ENCODE results near the gene NPAT. TPM values are rescaled to one million over a fixed set of nuclear protein-coding genes. Genes with fewer than 3 reads are reported as not detected.

The NPAT gene
- total RNA-seq, 1 experiment from 2014 or later: 14.9 TPM

- H3K9me2 ChIP-seq (ENCODE audit: insufficient read depth): no peaks in the 10 kb centered on the region
- H3K9ac ChIP-seq (ENCODE audit: low read length): no peak overlapping the region
- H3K36me3 ChIP-seq (ENCODE audit: control insufficient read depth in 1 of 2, insufficient read depth in 2 of 2, low read length in 2 of 2): peaks cover 25 to 29% of the 10 kb centered on the region in 2 experiments
- no peak for DNase-seq (ENCODE audit: low read depth, low spot score)
- TF ChIP-seq, protein P1, sequence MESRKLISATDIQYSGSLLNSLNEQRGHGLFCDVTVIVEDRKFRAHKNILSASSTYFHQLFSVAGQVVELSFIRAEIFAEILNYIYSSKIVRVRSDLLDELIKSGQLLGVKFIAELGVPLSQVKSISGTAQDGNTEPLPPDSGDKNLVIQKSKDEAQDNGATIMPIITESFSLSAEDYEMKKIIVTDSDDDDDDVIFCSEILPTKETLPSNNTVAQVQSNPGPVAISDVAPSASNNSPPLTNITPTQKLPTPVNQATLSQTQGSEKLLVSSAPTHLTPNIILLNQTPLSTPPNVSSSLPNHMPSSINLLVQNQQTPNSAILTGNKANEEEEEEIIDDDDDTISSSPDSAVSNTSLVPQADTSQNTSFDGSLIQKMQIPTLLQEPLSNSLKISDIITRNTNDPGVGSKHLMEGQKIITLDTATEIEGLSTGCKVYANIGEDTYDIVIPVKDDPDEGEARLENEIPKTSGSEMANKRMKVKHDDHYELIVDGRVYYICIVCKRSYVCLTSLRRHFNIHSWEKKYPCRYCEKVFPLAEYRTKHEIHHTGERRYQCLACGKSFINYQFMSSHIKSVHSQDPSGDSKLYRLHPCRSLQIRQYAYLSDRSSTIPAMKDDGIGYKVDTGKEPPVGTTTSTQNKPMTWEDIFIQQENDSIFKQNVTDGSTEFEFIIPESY (IDR thresholded peaks at IDR 0.05; ENCODE audit: extremely low read depth, insufficient replicate concordance, low read length): no peak
- TF ChIP-seq ELF1 (IDR thresholded peaks at IDR 0.05; ENCODE audit: borderline replicate concordance, low read depth): no peak
- TF ChIP-seq, protein P2, sequence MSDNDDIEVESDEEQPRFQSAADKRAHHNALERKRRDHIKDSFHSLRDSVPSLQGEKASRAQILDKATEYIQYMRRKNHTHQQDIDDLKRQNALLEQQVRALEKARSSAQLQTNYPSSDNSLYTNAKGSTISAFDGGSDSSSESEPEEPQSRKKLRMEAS (IDR thresholded peaks at IDR 0.05): no peak
- no peak for TF ChIP-seq TCF7L2 (IDR thresholded peaks at IDR 0.05; ENCODE audit: borderline replicate concordance, extremely low read depth, insufficient read depth, insufficient read length)
- TF ChIP-seq SIN3A (IDR thresholded peaks at IDR 0.05; ENCODE audit: low read depth): no peak
- TF ChIP-seq RAD21 (IDR thresholded peaks at IDR 0.05; ENCODE audit: low read depth): no peak
- TF ChIP-seq, protein P3, sequence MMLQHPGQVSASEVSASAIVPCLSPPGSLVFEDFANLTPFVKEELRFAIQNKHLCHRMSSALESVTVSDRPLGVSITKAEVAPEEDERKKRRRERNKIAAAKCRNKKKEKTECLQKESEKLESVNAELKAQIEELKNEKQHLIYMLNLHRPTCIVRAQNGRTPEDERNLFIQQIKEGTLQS (IDR thresholded peaks at IDR 0.05): no peak
- TF ChIP-seq CBX3 (IDR thresholded peaks at IDR 0.05; ENCODE audit: low read depth): no peak
- TF ChIP-seq, protein P4, sequence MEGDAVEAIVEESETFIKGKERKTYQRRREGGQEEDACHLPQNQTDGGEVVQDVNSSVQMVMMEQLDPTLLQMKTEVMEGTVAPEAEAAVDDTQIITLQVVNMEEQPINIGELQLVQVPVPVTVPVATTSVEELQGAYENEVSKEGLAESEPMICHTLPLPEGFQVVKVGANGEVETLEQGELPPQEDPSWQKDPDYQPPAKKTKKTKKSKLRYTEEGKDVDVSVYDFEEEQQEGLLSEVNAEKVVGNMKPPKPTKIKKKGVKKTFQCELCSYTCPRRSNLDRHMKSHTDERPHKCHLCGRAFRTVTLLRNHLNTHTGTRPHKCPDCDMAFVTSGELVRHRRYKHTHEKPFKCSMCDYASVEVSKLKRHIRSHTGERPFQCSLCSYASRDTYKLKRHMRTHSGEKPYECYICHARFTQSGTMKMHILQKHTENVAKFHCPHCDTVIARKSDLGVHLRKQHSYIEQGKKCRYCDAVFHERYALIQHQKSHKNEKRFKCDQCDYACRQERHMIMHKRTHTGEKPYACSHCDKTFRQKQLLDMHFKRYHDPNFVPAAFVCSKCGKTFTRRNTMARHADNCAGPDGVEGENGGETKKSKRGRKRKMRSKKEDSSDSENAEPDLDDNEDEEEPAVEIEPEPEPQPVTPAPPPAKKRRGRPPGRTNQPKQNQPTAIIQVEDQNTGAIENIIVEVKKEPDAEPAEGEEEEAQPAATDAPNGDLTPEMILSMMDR (IDR thresholded peaks at IDR 0.05 in 2 of 3, conservative IDR thresholded peaks at IDR 0.05 in 1 of 3; ENCODE audit: borderline replicate concordance in 1 of 3, insufficient read depth in 1 of 3, low read depth in 2 of 3, low read length in 2 of 3): no peak
- no peak for TF ChIP-seq SRF (IDR thresholded peaks at IDR 0.05; ENCODE audit: low read depth)
- TF ChIP-seq, protein P5, sequence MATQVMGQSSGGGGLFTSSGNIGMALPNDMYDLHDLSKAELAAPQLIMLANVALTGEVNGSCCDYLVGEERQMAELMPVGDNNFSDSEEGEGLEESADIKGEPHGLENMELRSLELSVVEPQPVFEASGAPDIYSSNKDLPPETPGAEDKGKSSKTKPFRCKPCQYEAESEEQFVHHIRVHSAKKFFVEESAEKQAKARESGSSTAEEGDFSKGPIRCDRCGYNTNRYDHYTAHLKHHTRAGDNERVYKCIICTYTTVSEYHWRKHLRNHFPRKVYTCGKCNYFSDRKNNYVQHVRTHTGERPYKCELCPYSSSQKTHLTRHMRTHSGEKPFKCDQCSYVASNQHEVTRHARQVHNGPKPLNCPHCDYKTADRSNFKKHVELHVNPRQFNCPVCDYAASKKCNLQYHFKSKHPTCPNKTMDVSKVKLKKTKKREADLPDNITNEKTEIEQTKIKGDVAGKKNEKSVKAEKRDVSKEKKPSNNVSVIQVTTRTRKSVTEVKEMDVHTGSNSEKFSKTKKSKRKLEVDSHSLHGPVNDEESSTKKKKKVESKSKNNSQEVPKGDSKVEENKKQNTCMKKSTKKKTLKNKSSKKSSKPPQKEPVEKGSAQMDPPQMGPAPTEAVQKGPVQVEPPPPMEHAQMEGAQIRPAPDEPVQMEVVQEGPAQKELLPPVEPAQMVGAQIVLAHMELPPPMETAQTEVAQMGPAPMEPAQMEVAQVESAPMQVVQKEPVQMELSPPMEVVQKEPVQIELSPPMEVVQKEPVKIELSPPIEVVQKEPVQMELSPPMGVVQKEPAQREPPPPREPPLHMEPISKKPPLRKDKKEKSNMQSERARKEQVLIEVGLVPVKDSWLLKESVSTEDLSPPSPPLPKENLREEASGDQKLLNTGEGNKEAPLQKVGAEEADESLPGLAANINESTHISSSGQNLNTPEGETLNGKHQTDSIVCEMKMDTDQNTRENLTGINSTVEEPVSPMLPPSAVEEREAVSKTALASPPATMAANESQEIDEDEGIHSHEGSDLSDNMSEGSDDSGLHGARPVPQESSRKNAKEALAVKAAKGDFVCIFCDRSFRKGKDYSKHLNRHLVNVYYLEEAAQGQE (IDR thresholded peaks at IDR 0.05; ENCODE audit: low read depth): no peak
- TF ChIP-seq FOSL1 (IDR thresholded peaks at IDR 0.05; ENCODE audit: low read depth): no peak
- TF ChIP-seq EZH2phosphoT487 (IDR thresholded peaks at IDR 0.05; ENCODE audit: borderline replicate concordance): no peak
- no peak overlapping the region for H3K4me2 ChIP-seq (ENCODE audit: low read length)
- no peaks in the 10 kb centered on the region for H4K20me1 ChIP-seq (ENCODE audit: insufficient read depth)
- intact Hi-C loops (cut with micrococcal nuclease): no loop called here
- RAD21 ChIA-PET (ENCODE audit: low non-redundant PET in 1 of 2, low total read pairs in 2 of 2, uncharacterized antibody in 2 of 2, unreplicated experiment in 2 of 2): no interaction called here
- H3K4me1 ChIP-seq (ENCODE audit: control insufficient read depth in 1 of 2, insufficient read depth in 2 of 2, low read length in 2 of 2): no peaks in the 10 kb centered on the region
- POLR2A ChIA-PET: no interaction called here
- H2AFZ ChIP-seq (ENCODE audit: low read depth, low read length, poor library complexity, severe bottlenecking): no peak overlapping the region
- CTCF ChIA-PET: no interaction called here
- no peaks in the 10 kb centered on the region for H3K9me3 ChIP-seq (ENCODE audit: control insufficient read depth in 1 of 2, insufficient read depth in 1 of 2, low read depth in 1 of 2, low read length in 2 of 2)
- no peak overlapping the region for H3K4me3 ChIP-seq (replicated peaks in 1 of 2; ENCODE audit: low read depth in 1 of 2, low read length in 2 of 2)
- H3K79me2 ChIP-seq (ENCODE audit: insufficient read depth, low read length): peaks cover 2% of the 10 kb centered on the region; the same call in 1 of the 2 replicates
- H3K27ac ChIP-seq (ENCODE audit: low read depth, low read length): no peak overlapping the region
- no peak for ATAC-seq
- no peaks in the 10 kb centered on the region for H3K27me3 ChIP-seq (ENCODE audit: insufficient read depth, low read length)
- BruUV-seq (replicated peaks): TSS peak; percentile 22
Observed at GRCh38 chr11:108137212-108137611, 85.2 kb downstream of the NPAT start.
